Measurements from ENCODE around the gene COPS8. TPM values are rescaled to one million over a fixed set of nuclear protein-coding genes. Genes with fewer than 3 reads are reported as not detected.

COPS8 gene
- total RNA-seq, 1 donor from 2014 or later = 59.2 TPM

DNA sequence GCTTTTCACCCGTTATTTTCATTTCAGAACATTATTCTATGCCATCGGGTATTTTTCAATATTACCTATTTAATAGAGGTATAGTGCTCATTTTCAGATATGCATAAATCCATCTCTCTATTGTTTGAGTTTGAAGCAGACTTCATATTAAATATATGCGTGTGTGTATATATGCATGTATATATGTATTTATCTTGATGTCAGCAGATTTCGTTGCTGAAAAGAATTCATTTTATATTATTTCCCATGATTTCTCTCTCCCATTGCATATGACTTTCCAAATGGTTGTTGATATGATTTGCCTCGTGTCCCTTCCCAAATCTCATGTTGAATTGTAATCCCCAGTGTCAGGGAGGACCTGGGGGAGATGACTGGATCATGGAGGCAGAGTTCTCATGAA is 28.6 kb upstream of the COPS8 start:
- Mint-ChIP-seq H3K4me3 (no peak overlapping the region), H3K9me3 (no peaks in the 10 kb centered on the region), H3K4me1 (ENCODE audit: low read depth) (peaks cover 32% of the 10 kb centered on the region), H3K27me3 (ENCODE audit: insufficient read depth) (no peaks in the 10 kb centered on the region), H3K27ac (no peak overlapping the region), H3K36me3 (ENCODE audit: low read depth) (no peaks in the 10 kb centered on the region)
- intact Hi-C loops (cut with micrococcal nuclease) = no loop called here
- DNase-seq (ENCODE audit: low spot score) = no peak

DNA sequence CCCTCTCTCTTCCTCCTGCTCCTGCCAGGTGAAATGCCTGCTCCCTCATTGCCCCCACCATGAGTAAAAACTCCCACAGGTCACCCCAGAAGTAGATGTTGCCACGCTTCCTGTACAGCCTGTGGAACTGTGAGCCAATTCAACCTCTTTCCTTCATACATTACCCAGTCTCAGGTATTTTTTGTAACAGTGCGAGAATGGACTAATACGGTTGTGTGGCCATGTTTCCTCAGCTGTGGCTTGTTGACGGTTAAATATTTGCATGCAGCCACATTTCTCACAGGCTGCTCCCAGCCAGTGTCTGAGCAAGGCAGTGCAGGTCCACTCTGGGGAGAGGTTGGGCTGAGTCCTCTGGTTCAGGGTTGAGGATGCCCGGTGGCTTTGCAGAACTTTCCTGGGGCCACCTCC is 27.8 kb upstream of the COPS8 start:
- intact Hi-C loops (cut with micrococcal nuclease) = no loop called here
- no peaks in the 10 kb centered on the region for H3K27me3 Mint-ChIP-seq (ENCODE audit: insufficient read depth)
- DNase-seq (ENCODE audit: low spot score) = no peak
- no peaks in the 10 kb centered on the region for H3K36me3 Mint-ChIP-seq (ENCODE audit: low read depth)
- H3K27ac Mint-ChIP-seq = no peak overlapping the region
- H3K4me1 Mint-ChIP-seq (ENCODE audit: low read depth) = peaks cover 32% of the 10 kb centered on the region
- no peak overlapping the region for H3K4me3 Mint-ChIP-seq
- no peaks in the 10 kb centered on the region for H3K9me3 Mint-ChIP-seq

DNA sequence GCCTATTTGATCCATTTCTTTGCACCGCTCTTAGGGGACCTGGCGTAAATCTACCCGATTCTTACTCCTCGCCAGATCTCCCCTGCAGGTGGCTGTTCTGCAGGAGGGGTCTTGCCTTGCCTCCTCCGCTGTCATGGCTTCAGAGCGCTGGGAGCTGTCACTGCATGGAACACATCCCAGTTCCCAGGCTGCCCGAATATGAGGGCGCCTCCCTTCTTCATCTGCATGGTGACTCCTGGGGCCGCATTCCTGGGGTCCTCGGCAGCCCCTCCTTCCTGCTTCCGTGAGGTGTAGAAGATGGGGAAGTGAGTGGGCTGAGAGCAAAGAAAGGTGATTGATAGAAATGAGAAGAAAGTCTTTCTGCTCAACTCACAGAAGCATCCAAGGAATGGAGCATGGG is 27.3 kb upstream of the COPS8 start:
- intact Hi-C loops (cut with micrococcal nuclease) = no loop called here
- H3K9me3 Mint-ChIP-seq = no peaks in the 10 kb centered on the region
- no peaks in the 10 kb centered on the region for H3K36me3 Mint-ChIP-seq (ENCODE audit: low read depth)
- H3K27ac Mint-ChIP-seq = no peak overlapping the region
- H3K4me3 Mint-ChIP-seq = no peak overlapping the region
- H3K4me1 Mint-ChIP-seq (ENCODE audit: low read depth) = peaks cover 32% of the 10 kb centered on the region
- no peaks in the 10 kb centered on the region for H3K27me3 Mint-ChIP-seq (ENCODE audit: insufficient read depth)
- DNase-seq (ENCODE audit: low spot score) = no peak

DNA sequence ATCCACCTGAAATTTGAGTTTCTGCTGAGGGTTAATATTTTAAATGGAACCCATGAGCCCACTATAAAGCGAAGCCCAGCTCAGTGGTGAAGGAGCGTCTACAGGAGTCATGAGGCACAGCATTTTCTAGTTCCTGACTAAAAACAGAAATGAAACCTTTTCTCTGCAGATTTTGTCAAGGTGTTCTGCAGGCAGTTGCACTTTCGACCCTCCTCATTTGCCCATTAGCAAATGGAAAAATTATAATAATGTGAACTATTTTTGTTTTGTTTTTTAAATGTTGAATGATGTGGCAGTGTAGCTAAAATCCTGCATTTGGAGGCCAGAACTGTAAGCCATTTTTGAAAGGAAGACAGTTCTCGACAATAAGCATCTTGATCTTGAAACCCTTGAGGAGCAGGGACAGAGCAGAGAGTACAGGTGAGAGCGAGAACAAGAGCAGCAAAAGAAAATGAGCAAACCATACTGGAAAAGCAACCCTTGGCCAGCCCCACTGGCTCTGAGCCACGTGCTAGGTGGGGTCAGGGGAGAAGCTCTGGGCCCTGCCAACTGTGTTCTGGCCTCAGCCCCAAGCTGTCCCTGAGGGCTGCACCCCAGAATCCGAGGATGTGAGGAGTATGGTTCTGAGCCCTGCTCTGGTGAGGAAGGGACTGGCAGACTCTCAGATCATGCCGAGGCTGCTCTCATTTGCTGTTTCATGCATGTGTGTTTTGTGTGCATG is 26.4 kb upstream of the COPS8 start:
- intact Hi-C loops (cut with micrococcal nuclease) = no loop called here
- Mint-ChIP-seq H3K36me3 (ENCODE audit: low read depth) (no peaks in the 10 kb centered on the region), H3K27ac (peak overlapping the region; percentile 86), H3K4me1 (ENCODE audit: low read depth) (peaks cover 32% of the 10 kb centered on the region), H3K4me3 (no peak overlapping the region), H3K9me3 (no peaks in the 10 kb centered on the region), H3K27me3 (ENCODE audit: insufficient read depth) (no peaks in the 10 kb centered on the region)
- DNase-seq (ENCODE audit: low spot score) = no peak

DNA sequence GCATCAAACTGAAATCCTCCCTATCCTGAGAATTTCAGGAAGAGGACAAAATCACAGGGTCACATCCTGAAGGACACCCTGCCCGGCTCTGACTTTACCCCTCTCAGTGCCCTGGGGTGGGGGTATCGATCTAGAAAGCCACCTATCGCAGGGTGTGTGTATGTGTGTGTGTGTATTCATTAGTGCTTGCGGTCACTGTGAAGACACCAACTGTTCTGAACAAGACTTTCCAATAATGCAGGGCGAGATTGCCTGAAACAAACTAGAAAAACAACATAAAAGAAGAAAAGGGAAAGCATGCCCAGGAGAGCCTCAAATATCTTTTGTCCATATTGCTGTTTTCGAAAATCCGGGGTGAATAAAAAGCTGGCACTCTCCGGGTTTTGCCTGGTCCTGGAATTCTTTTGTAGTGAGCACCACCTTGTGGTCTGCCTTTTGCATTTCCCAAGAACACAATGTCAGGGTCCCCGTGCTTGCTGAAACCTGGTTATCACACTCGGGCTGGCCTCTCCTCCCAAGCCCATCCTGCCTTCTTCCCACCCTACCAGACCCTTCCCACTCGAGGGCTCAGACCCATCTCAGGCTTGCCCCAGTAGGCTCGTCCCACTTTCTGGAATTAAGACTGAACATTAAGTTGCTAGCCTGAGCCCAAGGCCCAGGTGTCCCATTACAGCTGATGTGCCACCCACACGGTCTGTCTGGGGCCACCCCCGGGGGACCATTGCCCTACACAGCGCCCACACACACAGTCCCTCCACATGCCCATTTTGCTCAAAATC is 25.0 kb upstream of the COPS8 start:
- no peaks in the 10 kb centered on the region for H3K27me3 Mint-ChIP-seq (ENCODE audit: insufficient read depth)
- peaks cover 32% of the 10 kb centered on the region for H3K4me1 Mint-ChIP-seq (ENCODE audit: low read depth)
- no peaks in the 10 kb centered on the region for H3K9me3 Mint-ChIP-seq
- H3K36me3 Mint-ChIP-seq (ENCODE audit: low read depth) = no peaks in the 10 kb centered on the region
- H3K4me3 Mint-ChIP-seq = no peak overlapping the region
- intact Hi-C loops (cut with micrococcal nuclease) = loop anchor here (1.0 kb wide), 2 partner anchors 707 to 717 kb away; no protein-coding TSS in a partner anchor
- H3K27ac Mint-ChIP-seq = no peak overlapping the region
- DNase-seq (ENCODE audit: low spot score) = no peak

DNA sequence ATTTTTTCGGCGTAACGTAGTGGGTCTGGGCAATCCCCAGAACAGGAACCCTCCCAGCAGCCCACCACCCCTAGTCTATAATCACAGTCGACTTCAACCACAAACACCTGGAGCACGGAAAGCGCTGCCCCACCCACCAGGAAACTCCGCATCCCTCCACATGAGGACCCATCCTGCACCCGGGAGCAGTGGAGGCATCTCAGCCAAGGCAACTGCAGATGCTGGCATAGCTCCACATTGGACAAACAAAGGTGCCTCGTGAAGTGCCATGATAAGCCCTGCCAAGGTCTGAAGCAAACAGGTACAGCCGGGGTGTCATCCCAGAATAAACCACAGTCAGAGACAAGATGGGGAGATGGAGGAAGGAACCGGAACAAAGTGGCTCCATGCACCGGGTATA is 24.3 kb upstream of the COPS8 start:
- H3K27me3 Mint-ChIP-seq (ENCODE audit: insufficient read depth) = no peaks in the 10 kb centered on the region
- peaks cover 32% of the 10 kb centered on the region for H3K4me1 Mint-ChIP-seq (ENCODE audit: low read depth)
- no peaks in the 10 kb centered on the region for H3K9me3 Mint-ChIP-seq
- no peak overlapping the region for H3K4me3 Mint-ChIP-seq
- no peaks in the 10 kb centered on the region for H3K36me3 Mint-ChIP-seq (ENCODE audit: low read depth)
- H3K27ac Mint-ChIP-seq = no peak overlapping the region
- intact Hi-C loops (cut with micrococcal nuclease) = loop anchor here (1.0 kb wide), 1 partner anchor 718 kb away; no protein-coding TSS in a partner anchor
- no peak for DNase-seq (ENCODE audit: low spot score)

DNA sequence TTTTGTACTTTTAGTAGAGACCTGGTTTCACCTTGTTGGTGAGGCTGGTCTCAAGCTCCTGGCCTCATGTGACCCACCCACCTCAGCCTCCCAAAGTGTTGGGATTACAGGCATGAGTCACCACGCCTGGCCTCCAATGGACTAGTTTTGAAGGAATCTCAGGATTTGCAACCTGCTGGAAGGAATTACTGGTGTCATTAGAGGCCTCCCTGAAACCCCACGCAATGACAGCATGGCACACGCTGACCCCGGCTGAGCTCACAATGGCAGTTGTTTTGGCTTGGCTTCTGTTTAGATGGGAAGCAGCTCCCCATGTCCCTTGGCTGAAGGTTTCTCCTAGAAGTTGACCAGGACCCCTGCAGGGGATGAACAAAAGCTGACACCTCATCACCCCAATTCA is 23.1 kb upstream of the COPS8 start:
- Mint-ChIP-seq H3K9me3 (no peaks in the 10 kb centered on the region), H3K27me3 (ENCODE audit: insufficient read depth) (no peaks in the 10 kb centered on the region), H3K4me1 (ENCODE audit: low read depth) (peaks cover 28% of the 10 kb centered on the region), H3K27ac (no peak overlapping the region), H3K36me3 (ENCODE audit: low read depth) (no peaks in the 10 kb centered on the region), H3K4me3 (no peak overlapping the region)
- intact Hi-C loops (cut with micrococcal nuclease) = no loop called here
- DNase-seq (ENCODE audit: low spot score) = no peak

DNA sequence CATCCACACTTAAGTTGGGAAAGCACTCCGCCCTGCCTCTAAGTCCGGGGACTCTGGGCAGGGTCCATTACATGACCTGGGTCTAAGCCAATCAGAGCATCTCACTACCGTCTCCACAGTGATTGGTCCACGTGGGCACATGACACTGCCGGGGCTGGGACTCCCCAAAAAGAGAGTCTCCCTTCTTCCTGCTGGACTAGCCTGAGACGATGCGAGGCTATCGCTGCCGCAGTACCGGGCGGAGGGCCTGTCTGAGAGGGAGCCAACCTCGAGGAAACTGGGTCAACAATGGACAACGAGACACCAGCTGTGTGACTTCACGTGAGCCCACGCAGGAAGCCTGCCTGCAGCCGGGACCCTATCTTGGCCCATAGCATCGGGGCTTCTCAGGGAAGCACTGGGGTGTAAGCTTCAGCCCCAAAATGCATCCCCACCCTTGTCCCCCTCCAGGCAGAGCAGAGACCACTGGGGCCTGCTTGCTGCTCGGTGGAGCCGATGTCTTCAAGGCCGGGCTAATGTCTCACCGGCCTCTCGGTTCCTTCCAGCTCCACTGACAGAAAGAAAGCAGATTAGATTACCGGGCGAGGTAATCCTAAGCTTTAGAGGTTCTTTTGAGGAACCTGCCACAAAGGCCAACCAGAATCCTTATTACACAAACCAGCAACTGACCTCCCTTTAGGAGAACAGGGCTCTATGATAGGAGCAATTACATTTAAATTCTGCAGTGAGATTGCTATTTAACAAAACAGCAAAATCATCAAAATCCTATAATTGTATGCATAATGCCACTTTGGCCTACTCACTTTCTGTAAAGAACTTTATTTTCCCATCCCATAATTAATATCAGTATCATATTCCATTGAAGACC is 21.3 kb upstream of the COPS8 start:
- intact Hi-C loops (cut with micrococcal nuclease) = no loop called here
- no peaks in the 10 kb centered on the region for H3K36me3 Mint-ChIP-seq (ENCODE audit: low read depth)
- H3K27me3 Mint-ChIP-seq (ENCODE audit: insufficient read depth) = no peaks in the 10 kb centered on the region
- H3K4me3 Mint-ChIP-seq = no peak overlapping the region
- H3K27ac Mint-ChIP-seq = no peak overlapping the region
- no peaks in the 10 kb centered on the region for H3K9me3 Mint-ChIP-seq
- no peak for DNase-seq (ENCODE audit: low spot score)
- H3K4me1 Mint-ChIP-seq (ENCODE audit: low read depth) = peaks cover 11% of the 10 kb centered on the region

DNA sequence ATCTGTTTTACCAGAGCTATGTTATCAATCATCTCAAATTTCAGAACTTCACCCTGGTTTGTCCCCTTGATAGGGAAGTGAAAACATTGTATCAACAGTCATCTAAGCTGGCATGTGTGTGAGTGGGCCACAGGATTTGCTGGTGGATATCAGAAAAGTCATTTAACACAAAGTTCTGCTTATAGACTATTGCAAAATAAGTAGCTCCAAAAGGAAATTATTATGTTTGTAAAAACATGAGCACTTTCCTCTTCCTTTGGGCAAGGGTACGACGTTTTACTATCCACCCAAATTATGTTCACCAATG is 20.7 kb upstream of the COPS8 start:
- no peak for DNase-seq (ENCODE audit: low spot score)
- no peaks in the 10 kb centered on the region for H3K36me3 Mint-ChIP-seq (ENCODE audit: low read depth)
- H3K9me3 Mint-ChIP-seq = no peaks in the 10 kb centered on the region
- intact Hi-C loops (cut with micrococcal nuclease) = no loop called here
- no peak overlapping the region for H3K27ac Mint-ChIP-seq
- H3K4me1 Mint-ChIP-seq (ENCODE audit: low read depth) = peaks cover 5% of the 10 kb centered on the region
- no peak overlapping the region for H3K4me3 Mint-ChIP-seq
- no peaks in the 10 kb centered on the region for H3K27me3 Mint-ChIP-seq (ENCODE audit: insufficient read depth)

DNA sequence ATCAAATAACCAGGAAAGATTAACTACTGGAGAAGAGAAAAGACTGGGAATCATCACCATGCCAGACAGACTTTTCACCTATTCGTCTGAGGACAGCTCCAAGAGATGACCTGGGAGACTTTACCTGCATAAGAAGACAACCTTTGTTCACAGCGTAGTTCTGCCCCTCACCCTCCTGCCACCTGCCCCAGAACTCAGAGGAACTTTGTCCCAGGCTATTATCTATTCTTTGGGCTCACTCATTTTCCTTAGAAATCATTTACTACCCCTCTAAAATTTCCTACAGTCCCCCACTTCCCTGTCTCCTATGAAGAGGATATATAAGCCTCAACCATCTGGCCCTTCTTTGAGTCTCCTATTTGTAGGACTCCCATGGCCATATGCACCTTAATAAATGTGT is 19.3 kb upstream of the COPS8 start:
- Mint-ChIP-seq H3K4me3 (no peak overlapping the region), H3K27ac (no peak overlapping the region), H3K36me3 (ENCODE audit: low read depth) (no peaks in the 10 kb centered on the region), H3K9me3 (no peaks in the 10 kb centered on the region), H3K27me3 (ENCODE audit: insufficient read depth) (no peaks in the 10 kb centered on the region), H3K4me1 (ENCODE audit: low read depth) (no peaks in the 10 kb centered on the region)
- no peak for DNase-seq (ENCODE audit: low spot score)
- intact Hi-C loops (cut with micrococcal nuclease) = no loop called here

DNA sequence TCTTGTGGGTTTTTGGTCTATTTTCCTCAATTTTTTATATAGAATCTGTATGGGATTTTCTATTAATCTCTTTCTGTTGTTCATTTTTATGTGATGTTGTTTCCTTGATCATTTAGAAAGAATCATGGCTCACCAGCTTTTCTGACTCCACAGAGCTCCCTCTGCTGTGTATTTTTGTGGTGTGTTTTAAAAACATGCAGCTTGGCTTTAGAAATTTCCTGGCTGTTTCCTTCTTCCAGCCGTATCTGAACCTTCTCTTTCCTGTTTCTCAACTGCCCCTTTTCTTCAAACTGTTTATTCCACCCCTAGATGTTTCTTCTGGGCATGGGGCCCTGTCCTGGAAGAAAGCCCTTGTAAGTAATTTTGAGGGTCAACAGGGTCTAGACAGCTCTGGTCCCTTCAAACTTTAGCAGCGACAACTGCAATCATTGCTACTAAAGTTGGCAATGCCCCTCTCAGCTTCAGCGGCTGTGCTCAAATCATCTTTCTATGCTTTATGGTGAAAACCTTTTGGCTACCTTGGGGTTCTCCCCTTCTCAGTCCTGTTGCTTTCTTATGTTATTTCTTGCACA is 17.6 kb upstream of the COPS8 start:
- no peak for DNase-seq (ENCODE audit: low spot score)
- Mint-ChIP-seq H3K27me3 (ENCODE audit: insufficient read depth) (no peaks in the 10 kb centered on the region), H3K27ac (no peak overlapping the region), H3K4me1 (ENCODE audit: low read depth) (no peaks in the 10 kb centered on the region), H3K4me3 (no peak overlapping the region), H3K36me3 (ENCODE audit: low read depth) (no peaks in the 10 kb centered on the region), H3K9me3 (no peaks in the 10 kb centered on the region)
- intact Hi-C loops (cut with micrococcal nuclease) = no loop called here

DNA sequence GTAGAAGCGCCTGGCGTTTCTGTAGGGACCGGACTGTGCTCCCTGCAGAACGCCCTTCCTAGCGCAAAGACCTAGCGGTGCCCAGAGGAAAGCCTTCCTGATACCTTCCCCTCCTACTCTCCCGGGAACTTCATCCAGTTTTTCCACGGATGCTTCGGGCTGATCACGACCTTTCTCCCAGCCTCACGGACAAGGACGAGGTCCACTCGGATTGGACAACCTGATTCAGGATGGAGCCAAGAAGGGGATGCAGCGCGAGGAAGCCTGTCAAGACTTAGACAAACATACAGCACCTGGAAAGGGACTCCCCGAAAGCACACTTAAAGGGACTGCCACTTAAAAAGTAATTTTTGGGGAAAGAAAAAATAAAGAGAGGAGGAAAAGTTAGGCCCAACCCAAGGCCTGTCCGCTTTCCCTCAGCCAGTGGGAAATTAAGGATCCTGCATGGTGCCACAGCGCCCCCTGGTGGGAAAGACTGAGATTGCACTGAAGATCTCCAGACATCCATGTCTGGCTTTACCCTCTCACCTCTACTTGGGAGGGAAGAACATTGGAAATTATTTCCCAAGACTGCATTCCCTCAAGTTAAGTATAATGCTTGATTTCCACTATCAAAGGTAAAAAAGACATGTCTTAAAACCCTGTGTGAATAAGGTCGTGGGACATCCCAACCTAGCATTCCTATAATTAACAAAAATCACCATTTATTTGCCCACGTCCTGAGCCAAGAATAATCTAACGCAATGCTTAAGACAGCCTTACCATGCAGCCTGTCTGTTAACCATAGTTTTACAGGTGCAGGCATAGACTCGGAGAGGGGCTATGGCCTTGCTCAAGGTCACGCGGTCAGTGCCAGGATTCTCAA is 13.4 kb upstream of the COPS8 start:
- Mint-ChIP-seq H3K4me3 (no peak overlapping the region), H3K9me3 (no peaks in the 10 kb centered on the region), H3K4me1 (ENCODE audit: low read depth) (no peaks in the 10 kb centered on the region), H3K27ac (no peak overlapping the region), H3K36me3 (ENCODE audit: low read depth) (no peaks in the 10 kb centered on the region), H3K27me3 (ENCODE audit: insufficient read depth) (peaks cover 2% of the 10 kb centered on the region)
- DNase-seq (ENCODE audit: low spot score) = peak; percentile 35
- intact Hi-C loops (cut with micrococcal nuclease) = loop anchor here (1.0 to 2.0 kb wide), 4 partner anchors 503 to 729 kb away; partner anchors contain the start of gene ACKR3
